ENCODE results near the gene RAPGEF1. TPM values are rescaled to one million over a fixed set of nuclear protein-coding genes. Genes with fewer than 3 reads are reported as not detected.

The RAPGEF1 gene
- total and polyA plus RNA-seq, 9 of the 15 experiments (the other 6 are each of a cell fraction or from before 2014, with no cell fraction given), result 0.06 to 44.1 (median 19.9) TPM

- DNase-seq (ENCODE audit: extremely low read depth in 1 of 4, low spot score in 3 of 4) (no peak), ATAC-seq (no peak), FAIRE-seq (no peak)
- ChIA-PET CTCF (ENCODE audit: low intra/inter-chr PET ratio) (no interaction called here), POLR2A (interaction anchor here (1.0 kb wide), 1 partner anchor 11 kb away, joined by 5 read pairs; no protein-coding TSS in a partner anchor)
- H4K20me1 ChIP-seq (replicated peaks; ENCODE audit: control insufficient read depth, insufficient read depth, low read length), result no peaks in the 10 kb centered on the region
- WGBS (ENCODE audit: insufficient coverage, low coverage, missing lambda C conversion rate), result 72% methylated on average over 3 of the region's 3 CpGs
- TF ChIP-seq ZNF311 (CRISPR knock-in tag; IDR thresholded peaks at IDR 0.05) (no peak), HNRNPUL1 (IDR thresholded peaks at IDR 0.05; ENCODE audit: low read length) (no peak), CGGBP1 (CRISPR knock-in tag; IDR thresholded peaks at IDR 0.05) (no peak), GABPA (tag; conservative IDR thresholded peaks at IDR 0.05; ENCODE audit: low read depth) (no peak), RNF219 (CRISPR knock-in tag; IDR thresholded peaks at IDR 0.05) (no peak), SNAPC5 (CRISPR knock-in tag; IDR thresholded peaks at IDR 0.05) (no peak), ESRRA (IDR thresholded peaks at IDR 0.05; ENCODE audit: borderline replicate concordance, low read depth) (no peak)
- H3K9me1 ChIP-seq (ENCODE audit: control insufficient read depth, insufficient read depth, low read length), result no peaks in the 10 kb centered on the region
- H3K9me3 ChIP-seq (replicated peaks; ENCODE audit: control insufficient read depth, insufficient read depth, low read depth, low read length), result no peaks in the 10 kb centered on the region
- no peak overlapping the region for H3K4me2 ChIP-seq (ENCODE audit: insufficient read depth, low read length)
- no peak overlapping the region for H3K27ac ChIP-seq (ENCODE audit: extremely low read depth, low read depth, low read length)
- H3K9ac ChIP-seq (ENCODE audit: insufficient read depth in 1 of 2, low read depth in 2 of 2, low read length in 2 of 2), result no peak overlapping the region
- no peaks in the 10 kb centered on the region for H3K4me1 ChIP-seq (replicated peaks in 1 of 2; ENCODE audit: control insufficient read depth in 2 of 2, insufficient read depth in 2 of 2, low read length in 2 of 2)
- no peaks in the 10 kb centered on the region for H3K79me2 ChIP-seq (ENCODE audit: control insufficient read depth, insufficient read depth, low read length)
- H3K36me3 ChIP-seq (ENCODE audit: control insufficient read depth, insufficient read depth, low read length), result no peaks in the 10 kb centered on the region; the same call in 2 of the 3 replicates
- H3K27me3 ChIP-seq (ENCODE audit: control insufficient read depth in 2 of 2, insufficient read depth in 2 of 2, low read length in 2 of 2), result no peaks in the 10 kb centered on the region
- BruUV-seq (replicated peaks), result no TSS peak
- no peak overlapping the region for H3K4me3 ChIP-seq
- H2AFZ ChIP-seq (ENCODE audit: low read depth, low read length), result no peak overlapping the region
- intact Hi-C loops (cut with micrococcal nuclease), result no loop called here
- in situ Hi-C loops (cut with MboI), result no loop called here
These were observed 51.5 kb downstream of the RAPGEF1 start for GRCh38 chr9:131688377-131688776.
